ENCODE measurements around the gene RHOU. TPM values are rescaled to one million over a fixed set of nuclear protein-coding genes. Genes with fewer than 3 reads are reported as not detected.

The RHOU gene
- 4.3 to 7.2 TPM (median 7.0 TPM) in 5 replicates for total RNA-seq (2022; extraction: Qiagen RNA extraction; ENCODE audit: low read depth)

DNA sequence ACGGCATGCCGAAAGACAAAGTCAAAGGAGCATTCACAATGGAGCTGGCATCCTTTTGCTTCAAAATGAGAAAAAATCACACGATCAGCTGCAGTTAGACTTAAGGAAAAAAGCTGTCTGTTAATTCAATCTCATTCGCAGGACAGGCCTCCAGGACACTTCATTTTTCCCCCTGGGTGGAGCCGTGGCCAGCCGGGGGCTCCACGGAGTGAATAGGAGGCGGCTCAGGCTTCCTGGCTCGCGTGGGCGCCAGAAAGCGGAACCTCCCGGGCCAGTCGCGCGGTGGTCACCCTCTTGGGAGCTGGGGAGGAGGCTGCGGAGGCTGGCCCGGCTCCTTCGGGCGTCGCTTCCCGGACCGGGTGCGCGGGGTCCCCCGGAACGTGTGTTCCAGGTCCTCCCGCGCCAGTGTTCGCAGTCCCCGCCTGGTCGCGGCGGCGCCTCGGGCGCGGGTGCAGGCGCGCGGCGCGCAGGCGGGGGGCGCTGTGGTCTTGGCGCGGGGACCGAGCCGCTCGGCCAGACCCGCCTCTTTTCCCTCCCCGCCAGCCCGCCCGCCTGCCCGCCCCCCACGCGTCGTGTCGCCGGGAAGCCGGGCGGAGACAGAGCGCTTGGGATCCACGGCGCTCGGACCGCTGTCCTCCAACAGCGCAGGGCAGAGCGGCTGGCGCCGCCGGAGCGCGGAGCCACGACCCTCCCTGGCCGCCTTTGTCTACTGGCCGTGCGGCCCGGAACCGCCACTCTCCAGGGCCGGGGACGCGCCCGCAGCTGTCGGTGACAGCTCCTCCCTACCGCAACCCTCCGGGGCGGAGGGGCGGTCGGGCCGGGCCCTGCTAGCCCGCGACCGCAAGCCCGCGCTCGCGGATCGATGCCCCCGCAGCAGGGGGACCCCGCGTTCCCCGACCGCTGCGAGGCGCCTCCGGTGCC is at the start of gene RHOU:
Gene RHOU (plus strand): TSS at position 599 of the 921 bp plus-strand sequence. CDS start 264 bp downstream, at position 863.

Other genes with a start within 250 kb of the RHOU start
- gene RNF187, start 248.1 kb upstream of the RHOU start, total RNA-seq (2022; extraction: Qiagen RNA extraction; ENCODE audit: low read depth) = 56.4 to 84.9 TPM (median 82.0 TPM) in 5 replicates

Data from A549 treated with CpdA at 1 μM for 4 hours (cell line).